Thymus (tissue), 14 donors: ENCODE results near the gene NOVA1. TPM values are rescaled to one million over a fixed set of nuclear protein-coding genes. Genes with fewer than 3 reads are reported as not detected.
"Not testable (repeated sequence)": the region's sequence is repeated elsewhere in the genome, so short reads cannot be mapped to it uniquely, and the experiment has no call there.

Experiments
- DNase-seq, 9 donors: peaks; one replicate each; pipeline ENCODE4 v3.0.0-alpha.2; 2013; ENCODE audit warnings: low spot score in 9 of 9, low read depth in 6 of 9, missing footprints in 1 of 9
- H3K27ac ChIP-seq, 2 donors: one replicate each; pipeline ENCODE4 v1.5.1; 2013; ENCODE audit warnings: control low read depth in 1 of 2, low read depth in 1 of 2, low read length in 1 of 2, mild to moderate bottlenecking in 1 of 2, moderate library complexity in 1 of 2
- H3K27me3 ChIP-seq, 2 donors: one replicate each; pipeline ENCODE4 v1.5.1; 2013; ENCODE audit warnings: low read length in 1 of 2; ENCODE audit not compliant: control insufficient read depth in 2 of 2, insufficient read depth in 1 of 2
- H3K36me3 ChIP-seq, 2 donors: one replicate each; pipeline ENCODE4 v1.5.1; 2013; ENCODE audit warnings: low read length in 1 of 2, mild to moderate bottlenecking in 1 of 2, moderate library complexity in 1 of 2; ENCODE audit not compliant: control insufficient read depth in 2 of 2, insufficient read depth in 2 of 2
- H3K4me1 ChIP-seq, 2 donors: one replicate each; pipeline ENCODE4 v1.5.1; 2013; ENCODE audit warnings: low read length in 2 of 2; ENCODE audit not compliant: control insufficient read depth in 2 of 2, insufficient read depth in 2 of 2
- H3K4me3 ChIP-seq, 2 donors: one replicate each; pipeline ENCODE4 v1.5.1; 2013; ENCODE audit warnings: low read length in 2 of 2, control low read depth in 1 of 2, mild to moderate bottlenecking in 1 of 2
- H3K9me3 ChIP-seq, 2 donors: one replicate each; pipeline ENCODE4 v1.5.1; 2013; ENCODE audit warnings: low read length in 1 of 2, mild to moderate bottlenecking in 1 of 2; ENCODE audit not compliant: control insufficient read depth in 2 of 2, insufficient read depth in 1 of 2
- WGBS: extraction: QIAGEN DNeasy Blood & Tissue Kit; methylation state at CpG from one replicate; pipeline ENCODE4 v1.1.7; 2013; 5-methylcytosine and 5-hydroxymethylcytosine counted together
- long read RNA-seq, 10 donors: transcript quantifications; one replicate each; lab custom pipeline, GENCODE V29; 2026
- polyA plus RNA-seq: library from polyadenylated mRNA; stranded (reverse); fragments of 200-250 nt; gene quantifications from one replicate; pipeline ENCODE4 v1.2.3, GENCODE V29; 2013
- total RNA-seq: library from RNA; stranded (reverse); fragments of 120-200 nt; gene quantifications from one replicate; pipeline ENCODE4 v1.2.4, GENCODE V29; 2013
- donor health status: healthy.

The NOVA1 gene
- 0.94 TPM for total RNA-seq
- 2.0 TPM for polyA plus RNA-seq
- long read RNA-seq, donor 1: 0 reads
- long read RNA-seq, donor 2: 0 reads
- long read RNA-seq, donor 3: 0 reads
- long read RNA-seq, donor 4: 0 reads
- long read RNA-seq, donor 5, partial matches to known transcripts: 0 of 1 reads
- long read RNA-seq, donor 5, other reads (novel, unspliced or antisense): 0 of 1 reads
- long read RNA-seq, donor 6, partial matches to known transcripts: 0 of 1 reads
- long read RNA-seq, donor 6, other reads (novel, unspliced or antisense): 0 of 1 reads
- long read RNA-seq, donor 7: 0 reads
- long read RNA-seq, donor 8, partial matches to known transcripts: 0 of 2 reads
- long read RNA-seq, donor 8, other reads (novel, unspliced or antisense): 0 of 2 reads
- long read RNA-seq, donor 9: 0 reads
- long read RNA-seq, donor 10: 0 reads

- no peak for DNase-seq
- 2% methylated on average over 36 of the region's 36 CpGs for WGBS
Observed at GRCh38 chr14:26597589-26598080, at the start of gene NOVA1. Gene NOVA1, minus strand, starts transcription at chr14:26598033. Its CDS starts 597 bp downstream, at chr14:26597436.

GRCh38 chr14:26645057-26645456, 47.2 kb upstream of the NOVA1 start:
- DNase-seq: not testable (repeated sequence)

More at GRCh38 chr14:26597589-26598080, at the start of gene NOVA1:
- Histone ChIP-seq H3K27ac (peak within 1 kb of the TSS; percentile 26 to 52), H3K27me3 (peaks cover 23 to 39% of the 10 kb centered on the region in 2 donors), H3K9me3 (no peaks in the 10 kb centered on the region), H3K4me1 (no peaks in the 10 kb centered on the region), H3K36me3 (no peaks in the 10 kb centered on the region), H3K4me3 (peak within 1 kb of the TSS; percentile 44 to 61)

GRCh38 chr14:26636561-26636960, 38.7 kb upstream of the NOVA1 start:
- H3K27ac ChIP-seq: no peak overlapping the region
- H3K9me3 ChIP-seq: no peaks in the 10 kb centered on the region
- no peak overlapping the region for H3K4me3 ChIP-seq
- H3K27me3 ChIP-seq: no peaks in the 10 kb centered on the region
- H3K4me1 ChIP-seq: no peaks in the 10 kb centered on the region
- 83% methylated on average over 5 of the region's 5 CpGs for WGBS
- no peaks in the 10 kb centered on the region for H3K36me3 ChIP-seq
- DNase-seq: no peak

More at GRCh38 chr14:26645057-26645456, 47.2 kb upstream of the NOVA1 start:
- not testable (repeated sequence) for H3K4me1 ChIP-seq, H3K4me3 ChIP-seq, H3K27ac ChIP-seq, H3K9me3 ChIP-seq, H3K36me3 ChIP-seq, H3K27me3 ChIP-seq
- 91% methylated on average over 5 of the region's 5 CpGs for WGBS

GRCh38 chr14:26634946-26635345, 37.1 kb upstream of the NOVA1 start:
- H3K4me1 ChIP-seq, DNase-seq: not testable (repeated sequence)
- WGBS: 94% methylated on average over 25 of the region's 25 CpGs

GRCh38 chr14:26626256-26626655, 28.4 kb upstream of the NOVA1 start:
- Histone ChIP-seq H3K9me3 (no peaks in the 10 kb centered on the region), H3K27me3 (no peaks in the 10 kb centered on the region), H3K4me1 (no peaks in the 10 kb centered on the region), H3K36me3 (no peaks in the 10 kb centered on the region), H3K27ac (no peak overlapping the region), H3K4me3 (no peak overlapping the region)
- DNase-seq: no peak

More at GRCh38 chr14:26634946-26635345, 37.1 kb upstream of the NOVA1 start:
- H3K9me3 ChIP-seq, H3K4me3 ChIP-seq, H3K36me3 ChIP-seq, H3K27me3 ChIP-seq, H3K27ac ChIP-seq: not testable (repeated sequence)

GRCh38 chr14:26622611-26623010, 24.8 kb upstream of the NOVA1 start:
- Histone ChIP-seq H3K36me3 (no peaks in the 10 kb centered on the region), H3K4me3 (no peak overlapping the region), H3K27me3 (no peaks in the 10 kb centered on the region), H3K9me3 (no peaks in the 10 kb centered on the region), H3K4me1 (no peaks in the 10 kb centered on the region), H3K27ac (no peak overlapping the region)
- no peak for DNase-seq
- 89% methylated on average over 1 of the region's 1 CpG for WGBS

GRCh38 chr14:26621807-26622560, 24.2 kb upstream of the NOVA1 start:
- no peak for DNase-seq
- no peaks in the 10 kb centered on the region for H3K9me3 ChIP-seq
- WGBS: 93% methylated on average over 2 of the region's 2 CpGs
- no peaks in the 10 kb centered on the region for H3K27me3 ChIP-seq
- H3K27ac ChIP-seq: no peak overlapping the region
- no peaks in the 10 kb centered on the region for H3K4me1 ChIP-seq
- H3K4me3 ChIP-seq: no peak overlapping the region
- H3K36me3 ChIP-seq: no peaks in the 10 kb centered on the region

- Histone ChIP-seq H3K9me3 (no peaks in the 10 kb centered on the region), H3K27ac (no peak overlapping the region), H3K36me3 (no peaks in the 10 kb centered on the region), H3K4me3 (no peak overlapping the region), H3K27me3 (no peaks in the 10 kb centered on the region), H3K4me1 (no peaks in the 10 kb centered on the region)
- no peak for DNase-seq
- 97% methylated on average over 1 of the region's 1 CpG for WGBS
Observed at GRCh38 chr14:26621364-26621763, 23.5 kb upstream of the NOVA1 start.

GRCh38 chr14:26611259-26611658, 13.4 kb upstream of the NOVA1 start:
- no peak overlapping the region for H3K27ac ChIP-seq
- H3K4me3 ChIP-seq: no peak overlapping the region
- H3K9me3 ChIP-seq: no peaks in the 10 kb centered on the region
- no peaks in the 10 kb centered on the region for H3K36me3 ChIP-seq
- DNase-seq: no peak
- no peaks in the 10 kb centered on the region for H3K27me3 ChIP-seq
- no peaks in the 10 kb centered on the region for H3K4me1 ChIP-seq
